SK-N-SH treated with all-trans-retinoic acid at 6 μM for 48 hours (cell line): ENCODE results near the gene SFMBT1.

Experiments used
- ATAC-seq: fragments of 200-7000 bp; cut with Tn5 transposase; 3 replicates; pipeline ENCODE4 v1.9.1; 2020; ENCODE audit warnings: mild to moderate bottlenecking, moderate library complexity
- ARNTL ChIP-seq: fragments of 450-650 bp; formaldehyde crosslinking; IDR thresholded peaks from 2 replicates; pipeline ENCODE4 v1.5.0; 2020; ENCODE audit warnings: low read depth, mild to moderate bottlenecking, moderate library complexity, borderline replicate concordance
- BACH2 ChIP-seq: fragments of 250-450 bp; sonication (Bioruptor Pico); IDR thresholded peaks from 2 replicates; pipeline ENCODE4 v1.9.0; 2021; ENCODE audit warnings: mild to moderate bottlenecking, borderline replicate concordance
- CSDC2 ChIP-seq: fragments of 250-450 bp; sonication (Bioruptor Pico); IDR thresholded peaks from 2 replicates; pipeline ENCODE4 v1.5.0; 2020; ENCODE audit warnings: mild to moderate bottlenecking, moderate library complexity
- ISL1 ChIP-seq: fragments of 250-450 bp; sonication (Bioruptor Pico); IDR thresholded peaks from 2 replicates; pipeline ENCODE4 v2.1.2; 2022; ENCODE audit warnings: mild to moderate bottlenecking, moderate library complexity
- OSR1 ChIP-seq: fragments of 250-450 bp; sonication (Bioruptor Pico); IDR thresholded peaks from 2 replicates; pipeline ENCODE4 v1.8.0; 2022; ENCODE audit warnings: moderate library complexity, mild to moderate bottlenecking, inconsistent platforms
- PPARA ChIP-seq: fragments of 250-450 bp; sonication (Bioruptor Pico); IDR thresholded peaks from 2 replicates; pipeline ENCODE4 v1.5.0; 2020; ENCODE audit warnings: mild to moderate bottlenecking, borderline replicate concordance
- RARB ChIP-seq: fragments of 250-450 bp; sonication (Bioruptor Pico); IDR thresholded peaks from 2 replicates; pipeline ENCODE4 v1.8.0; 2021; ENCODE audit warnings: mild to moderate bottlenecking, moderate library complexity
- TCF4 ChIP-seq: fragments of 250-450 bp; sonication (Bioruptor Pico); IDR thresholded peaks from 2 replicates; pipeline ENCODE4 v1.8.0; 2021; ENCODE audit warnings: mild to moderate bottlenecking, moderate library complexity, borderline replicate concordance
- TOX ChIP-seq: fragments of 250-450 bp; sonication (Bioruptor Pico); IDR thresholded peaks from 2 replicates; pipeline ENCODE4 v1.8.0; 2021; ENCODE audit warnings: mild to moderate bottlenecking, moderate library complexity, borderline replicate concordance
- ZC3H10 ChIP-seq: fragments of 250-450 bp; sonication (Bioruptor Pico); IDR thresholded peaks from 2 replicates; pipeline ENCODE4 v1.5.1; 2021; ENCODE audit warnings: mild to moderate bottlenecking, moderate library complexity
- ZFP3 ChIP-seq: fragments of 250-450 bp; sonication (Bioruptor Pico); IDR thresholded peaks from 2 replicates; pipeline ENCODE4 v1.5.0; 2020; ENCODE audit warnings: mild to moderate bottlenecking, moderate library complexity
- ZFP30 ChIP-seq: fragments of 450-650 bp; formaldehyde crosslinking; IDR thresholded peaks from 2 replicates; pipeline ENCODE4 v1.5.0; 2022; ENCODE audit warnings: mild to moderate bottlenecking, moderate library complexity
- ZNF565 ChIP-seq: fragments of 450-650 bp; formaldehyde crosslinking; conservative IDR thresholded peaks from 2 replicates; pipeline ENCODE4 v1.5.0; 2020; ENCODE audit warnings: low read depth, mild to moderate bottlenecking, moderate library complexity
- ZNF70 ChIP-seq: fragments of 450-650 bp; formaldehyde crosslinking; IDR thresholded peaks from 2 replicates; pipeline ENCODE4 v1.5.0; 2020; ENCODE audit warnings: mild to moderate bottlenecking, moderate library complexity
- TF ChIP-seq, protein P1 (sequence below): fragments of 250-450 bp; sonication (Bioruptor Pico); IDR thresholded peaks from 2 replicates; pipeline ENCODE4 v1.5.1; 2020; ENCODE audit warnings: low read depth, mild to moderate bottlenecking, moderate library complexity
- TF ChIP-seq, protein P2 (sequence below): fragments of 250-450 bp; sonication (Bioruptor Pico); IDR thresholded peaks from 2 replicates; pipeline ENCODE4 v1.5.1; 2021; ENCODE audit warnings: mild to moderate bottlenecking, moderate library complexity
- TF ChIP-seq, protein P3 (sequence below): fragments of 250-450 bp; sonication (Bioruptor Pico); IDR thresholded peaks from 2 replicates; pipeline ENCODE4 v1.8.0; 2020; ENCODE audit warnings: mild to moderate bottlenecking, moderate library complexity, borderline replicate concordance
- TF ChIP-seq, protein P4 (sequence below): fragments of 250-450 bp; sonication (Bioruptor Pico); IDR thresholded peaks from 2 replicates; pipeline ENCODE4 v1.5.0; 2020; ENCODE audit warnings: mild to moderate bottlenecking, moderate library complexity
- TF ChIP-seq, protein P5 (sequence below): fragments of 250-450 bp; sonication (Bioruptor Pico); IDR thresholded peaks from 2 replicates; pipeline ENCODE4 v1.8.0; 2021; ENCODE audit warnings: low read depth, mild to moderate bottlenecking, moderate library complexity, borderline replicate concordance

The SFMBT1 gene

DNA sequence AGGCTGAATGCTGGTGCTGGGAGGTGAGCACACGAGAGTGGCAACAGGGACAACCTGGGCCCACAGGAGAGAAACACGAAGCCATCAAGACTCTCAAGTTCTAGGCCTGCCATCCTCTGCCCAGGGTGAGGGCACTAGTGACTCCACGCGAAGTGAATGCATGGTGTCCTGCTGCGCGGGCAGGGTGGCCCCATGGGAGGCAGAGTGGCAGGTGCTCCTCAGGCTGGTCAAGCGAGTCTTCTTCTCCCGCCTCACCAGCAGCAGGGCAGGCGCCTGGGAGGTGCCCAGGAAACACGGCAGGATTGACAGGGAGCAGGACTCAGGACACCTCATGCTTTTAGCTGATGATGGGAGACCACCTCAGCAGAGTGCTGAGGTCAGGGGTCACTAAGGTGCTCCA is 175.4 kb downstream of the SFMBT1 start:
- no peak for ATAC-seq

DNA sequence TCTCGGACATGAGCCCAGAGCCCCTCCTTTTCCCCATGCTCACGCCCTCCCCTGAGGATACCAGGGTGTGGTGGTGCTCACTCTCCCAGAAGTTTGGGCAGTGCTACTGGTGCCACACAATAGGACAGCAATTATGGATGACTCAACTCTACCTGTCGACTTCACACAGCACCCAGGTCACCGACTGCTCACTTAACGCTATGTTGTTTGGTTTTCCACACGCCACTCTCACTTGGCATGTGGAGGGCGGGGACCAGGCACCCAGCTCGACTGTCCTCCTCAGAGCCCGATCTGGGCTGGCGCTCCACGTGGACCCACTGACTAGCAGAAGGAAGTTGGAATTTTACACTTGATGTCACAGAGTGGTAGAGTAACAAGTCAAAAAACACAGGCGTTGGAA is 179.4 kb downstream of the SFMBT1 start:
- no peak for ATAC-seq

More for the DNA sequence above, 175.4 kb downstream of the SFMBT1 start:
- TF ChIP-seq ZNF565 (CRISPR knock-in tag) (no peak), ZC3H10 (CRISPR knock-in tag) (no peak), ZNF70 (CRISPR knock-in tag) (no peak), PPARA (CRISPR knock-in tag) (no peak), OSR1 (CRISPR knock-in tag) (no peak), ZFP30 (no peak), ARNTL (CRISPR knock-in tag) (no peak)
- TF ChIP-seq, protein P1, sequence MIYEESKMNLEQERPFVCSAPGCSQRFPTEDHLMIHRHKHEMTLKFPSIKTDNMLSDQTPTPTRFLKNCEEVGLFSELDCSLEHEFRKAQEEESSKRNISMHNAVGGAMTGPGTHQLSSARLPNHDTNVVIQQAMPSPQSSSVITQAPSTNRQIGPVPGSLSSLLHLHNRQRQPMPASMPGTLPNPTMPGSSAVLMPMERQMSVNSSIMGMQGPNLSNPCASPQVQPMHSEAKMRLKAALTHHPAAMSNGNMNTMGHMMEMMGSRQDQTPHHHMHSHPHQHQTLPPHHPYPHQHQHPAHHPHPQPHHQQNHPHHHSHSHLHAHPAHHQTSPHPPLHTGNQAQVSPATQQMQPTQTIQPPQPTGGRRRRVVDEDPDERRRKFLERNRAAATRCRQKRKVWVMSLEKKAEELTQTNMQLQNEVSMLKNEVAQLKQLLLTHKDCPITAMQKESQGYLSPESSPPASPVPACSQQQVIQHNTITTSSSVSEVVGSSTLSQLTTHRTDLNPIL (CRISPR knock-in tag), result no peak
- TF ChIP-seq, protein P2, sequence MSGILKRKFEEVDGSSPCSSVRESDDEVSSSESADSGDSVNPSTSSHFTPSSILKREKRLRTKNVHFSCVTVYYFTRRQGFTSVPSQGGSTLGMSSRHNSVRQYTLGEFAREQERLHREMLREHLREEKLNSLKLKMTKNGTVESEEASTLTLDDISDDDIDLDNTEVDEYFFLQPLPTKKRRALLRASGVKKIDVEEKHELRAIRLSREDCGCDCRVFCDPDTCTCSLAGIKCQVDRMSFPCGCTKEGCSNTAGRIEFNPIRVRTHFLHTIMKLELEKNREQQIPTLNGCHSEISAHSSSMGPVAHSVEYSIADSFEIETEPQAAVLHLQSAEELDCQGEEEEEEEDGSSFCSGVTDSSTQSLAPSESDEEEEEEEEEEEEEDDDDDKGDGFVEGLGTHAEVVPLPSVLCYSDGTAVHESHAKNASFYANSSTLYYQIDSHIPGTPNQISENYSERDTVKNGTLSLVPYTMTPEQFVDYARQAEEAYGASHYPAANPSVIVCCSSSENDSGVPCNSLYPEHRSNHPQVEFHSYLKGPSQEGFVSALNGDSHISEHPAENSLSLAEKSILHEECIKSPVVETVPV, result no peak
- TF ChIP-seq, protein P3, sequence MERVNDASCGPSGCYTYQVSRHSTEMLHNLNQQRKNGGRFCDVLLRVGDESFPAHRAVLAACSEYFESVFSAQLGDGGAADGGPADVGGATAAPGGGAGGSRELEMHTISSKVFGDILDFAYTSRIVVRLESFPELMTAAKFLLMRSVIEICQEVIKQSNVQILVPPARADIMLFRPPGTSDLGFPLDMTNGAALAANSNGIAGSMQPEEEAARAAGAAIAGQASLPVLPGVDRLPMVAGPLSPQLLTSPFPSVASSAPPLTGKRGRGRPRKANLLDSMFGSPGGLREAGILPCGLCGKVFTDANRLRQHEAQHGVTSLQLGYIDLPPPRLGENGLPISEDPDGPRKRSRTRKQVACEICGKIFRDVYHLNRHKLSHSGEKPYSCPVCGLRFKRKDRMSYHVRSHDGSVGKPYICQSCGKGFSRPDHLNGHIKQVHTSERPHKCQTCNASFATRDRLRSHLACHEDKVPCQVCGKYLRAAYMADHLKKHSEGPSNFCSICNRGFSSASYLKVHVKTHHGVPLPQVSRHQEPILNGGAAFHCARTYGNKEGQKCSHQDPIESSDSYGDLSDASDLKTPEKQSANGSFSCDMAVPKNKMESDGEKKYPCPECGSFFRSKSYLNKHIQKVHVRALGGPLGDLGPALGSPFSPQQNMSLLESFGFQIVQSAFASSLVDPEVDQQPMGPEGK (CRISPR knock-in tag), result no peak
- TF ChIP-seq, protein P4, sequence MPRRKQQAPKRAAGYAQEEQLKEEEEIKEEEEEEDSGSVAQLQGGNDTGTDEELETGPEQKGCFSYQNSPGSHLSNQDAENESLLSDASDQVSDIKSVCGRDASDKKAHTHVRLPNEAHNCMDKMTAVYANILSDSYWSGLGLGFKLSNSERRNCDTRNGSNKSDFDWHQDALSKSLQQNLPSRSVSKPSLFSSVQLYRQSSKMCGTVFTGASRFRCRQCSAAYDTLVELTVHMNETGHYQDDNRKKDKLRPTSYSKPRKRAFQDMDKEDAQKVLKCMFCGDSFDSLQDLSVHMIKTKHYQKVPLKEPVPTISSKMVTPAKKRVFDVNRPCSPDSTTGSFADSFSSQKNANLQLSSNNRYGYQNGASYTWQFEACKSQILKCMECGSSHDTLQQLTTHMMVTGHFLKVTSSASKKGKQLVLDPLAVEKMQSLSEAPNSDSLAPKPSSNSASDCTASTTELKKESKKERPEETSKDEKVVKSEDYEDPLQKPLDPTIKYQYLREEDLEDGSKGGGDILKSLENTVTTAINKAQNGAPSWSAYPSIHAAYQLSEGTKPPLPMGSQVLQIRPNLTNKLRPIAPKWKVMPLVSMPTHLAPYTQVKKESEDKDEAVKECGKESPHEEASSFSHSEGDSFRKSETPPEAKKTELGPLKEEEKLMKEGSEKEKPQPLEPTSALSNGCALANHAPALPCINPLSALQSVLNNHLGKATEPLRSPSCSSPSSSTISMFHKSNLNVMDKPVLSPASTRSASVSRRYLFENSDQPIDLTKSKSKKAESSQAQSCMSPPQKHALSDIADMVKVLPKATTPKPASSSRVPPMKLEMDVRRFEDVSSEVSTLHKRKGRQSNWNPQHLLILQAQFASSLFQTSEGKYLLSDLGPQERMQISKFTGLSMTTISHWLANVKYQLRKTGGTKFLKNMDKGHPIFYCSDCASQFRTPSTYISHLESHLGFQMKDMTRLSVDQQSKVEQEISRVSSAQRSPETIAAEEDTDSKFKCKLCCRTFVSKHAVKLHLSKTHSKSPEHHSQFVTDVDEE (CRISPR knock-in tag), result no peak

More for the DNA sequence above, 179.4 kb downstream of the SFMBT1 start:
- TF ChIP-seq BACH2 (CRISPR knock-in tag) (no peak), ISL1 (CRISPR knock-in tag) (no peak), ZFP30 (no peak), TOX (CRISPR knock-in tag) (no peak), PPARA (CRISPR knock-in tag) (no peak), CSDC2 (CRISPR knock-in tag) (no peak), ARNTL (CRISPR knock-in tag) (no peak), TCF4 (no peak), ZFP3 (CRISPR knock-in tag) (no peak), RARB (no peak)
- TF ChIP-seq, protein P5, sequence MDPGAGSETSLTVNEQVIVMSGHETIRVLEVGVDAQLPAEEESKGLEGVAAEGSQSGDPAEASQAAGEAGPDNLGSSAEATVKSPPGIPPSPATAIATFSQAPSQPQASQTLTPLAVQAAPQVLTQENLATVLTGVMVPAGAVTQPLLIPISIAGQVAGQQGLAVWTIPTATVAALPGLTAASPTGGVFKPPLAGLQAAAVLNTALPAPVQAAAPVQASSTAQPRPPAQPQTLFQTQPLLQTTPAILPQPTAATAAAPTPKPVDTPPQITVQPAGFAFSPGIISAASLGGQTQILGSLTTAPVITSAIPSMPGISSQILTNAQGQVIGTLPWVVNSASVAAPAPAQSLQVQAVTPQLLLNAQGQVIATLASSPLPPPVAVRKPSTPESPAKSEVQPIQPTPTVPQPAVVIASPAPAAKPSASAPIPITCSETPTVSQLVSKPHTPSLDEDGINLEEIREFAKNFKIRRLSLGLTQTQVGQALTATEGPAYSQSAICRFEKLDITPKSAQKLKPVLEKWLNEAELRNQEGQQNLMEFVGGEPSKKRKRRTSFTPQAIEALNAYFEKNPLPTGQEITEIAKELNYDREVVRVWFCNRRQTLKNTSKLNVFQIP (CRISPR knock-in tag), result no peak
- TF ChIP-seq, protein P4 (CRISPR knock-in tag), result no peak
- TF ChIP-seq, protein P3 (CRISPR knock-in tag), result no peak
